Subcutaneous abdominal adipose tissue (tissue), 5 donors: ENCODE results near the gene FXYD3.

Experiments used
- H3K27ac ChIP-seq: one replicate; pipeline ENCODE4 v1.7.0; 2013; ENCODE audit warnings: low read depth, mild to moderate bottlenecking, inconsistent platforms, low read length, moderate library complexity
- H3K27me3 ChIP-seq, 5 donors: one replicate each; pipeline ENCODE4 v1.7.0; 2013; ENCODE audit warnings: low read length in 5 of 5, inconsistent platforms in 1 of 5; ENCODE audit not compliant: control insufficient read depth in 5 of 5, insufficient read depth in 4 of 5
- H3K36me3 ChIP-seq, 5 donors: one replicate each; pipeline ENCODE4 v1.7.0; 2013; ENCODE audit warnings: low read length in 5 of 5; ENCODE audit not compliant: control insufficient read depth in 5 of 5, insufficient read depth in 5 of 5
- H3K4me1 ChIP-seq, 5 donors: one replicate each; pipeline ENCODE4 v1.7.0; 2013; ENCODE audit warnings: low read length in 5 of 5, mild to moderate bottlenecking in 3 of 5, moderate library complexity in 1 of 5; ENCODE audit not compliant: control insufficient read depth in 5 of 5, insufficient read depth in 5 of 5
- H3K4me3 ChIP-seq, 5 donors: one replicate each; pipeline ENCODE4 v1.7.0; 2013; ENCODE audit warnings: low read length in 5 of 5, low read depth in 1 of 5
- H3K9ac ChIP-seq, 5 donors: one replicate each; pipeline ENCODE4 v1.7.0; 2013; ENCODE audit warnings: low read length in 5 of 5, mild to moderate bottlenecking in 4 of 5, moderate library complexity in 3 of 5
- H3K9me3 ChIP-seq, 5 donors: one replicate each; pipeline ENCODE4 v1.7.0; 2013; ENCODE audit warnings: low read length in 5 of 5; ENCODE audit not compliant: control insufficient read depth in 5 of 5
- donor health status: healthy.
- donor health status: healthy.
- donor health status: healthy.
- donor health status: healthy.
- donor health status: healthy.

The FXYD3 gene

GRCh38 chr19:35140207-35140961 lies 24.8 kb downstream of the FXYD3 start:
- peak overlapping the region in 2 of 5 donors; percentile 34 to 42 for H3K9ac ChIP-seq
- H3K27me3 ChIP-seq = peaks cover 0 to 3% (median 0%) of the 10 kb centered on the region in 5 donors
- H3K4me3 ChIP-seq = peak overlapping the region; percentile 17 to 67 (median 55)
- H3K36me3 ChIP-seq = no peaks in the 10 kb centered on the region
- no peaks in the 10 kb centered on the region for H3K9me3 ChIP-seq
- peak overlapping the region; percentile 76 for H3K27ac ChIP-seq
- peaks cover 6 to 60% (median 59%) of the 10 kb centered on the region in 5 donors for H3K4me1 ChIP-seq

- Histone ChIP-seq H3K9me3 (no peaks in the 10 kb centered on the region), H3K9ac (no peak overlapping the region), H3K27ac (peak overlapping the region; percentile 76), H3K27me3 (peaks cover 0 to 3% (median 0%) of the 10 kb centered on the region in 5 donors), H3K4me3 (peak overlapping the region; percentile 17 to 67 (median 55)), H3K4me1 (peaks cover 5 to 55% (median 52%) of the 10 kb centered on the region in 5 donors), H3K36me3 (no peaks in the 10 kb centered on the region)
Observed at GRCh38 chr19:35140962-35141836, 25.6 kb downstream of the FXYD3 start.

GRCh38 chr19:35141837-35142605 lies 26.4 kb downstream of the FXYD3 start:
- Histone ChIP-seq H3K36me3 (no peaks in the 10 kb centered on the region), H3K9me3 (no peaks in the 10 kb centered on the region), H3K27me3 (peaks cover 0 to 3% (median 0%) of the 10 kb centered on the region in 5 donors), H3K9ac (no peak overlapping the region), H3K4me3 (peak overlapping the region in 1 of 5 donors; percentile 22), H3K4me1 (peaks cover 5 to 55% (median 50%) of the 10 kb centered on the region in 5 donors), H3K27ac (no peak overlapping the region)

- Histone ChIP-seq H3K27ac (no peak overlapping the region), H3K4me3 (no peak overlapping the region), H3K9ac (no peak overlapping the region), H3K9me3 (no peaks in the 10 kb centered on the region), H3K27me3 (peaks cover 0 to 3% (median 0%) of the 10 kb centered on the region in 5 donors), H3K4me1 (peaks cover 5 to 50% (median 46%) of the 10 kb centered on the region in 5 donors), H3K36me3 (no peaks in the 10 kb centered on the region)
Observed at GRCh38 chr19:35142606-35143230, 27.1 kb downstream of the FXYD3 start.

- peaks cover 0 to 3% (median 0%) of the 10 kb centered on the region in 5 donors for H3K27me3 ChIP-seq
- peaks cover 5 to 45% (median 41%) of the 10 kb centered on the region in 5 donors for H3K4me1 ChIP-seq
- no peak within 1 kb of the TSS for H3K4me3 ChIP-seq
- H3K27ac ChIP-seq = no peak within 1 kb of the TSS
- no peaks in the 10 kb centered on the region for H3K36me3 ChIP-seq
- H3K9me3 ChIP-seq = no peaks in the 10 kb centered on the region
- no peak within 1 kb of the TSS for H3K9ac ChIP-seq
Observed at GRCh38 chr19:35143231-35143715, 27.6 kb downstream of the FXYD3 start, which contains the start of gene FXYD7. Gene FXYD7 (plus strand): TSS chr19:35143255. CDS start chr19:35143334, 79 bp downstream.

GRCh38 chr19:35143818-35144217 lies 28.2 kb downstream of the FXYD3 start:
- Histone ChIP-seq H3K36me3 (no peaks in the 10 kb centered on the region), H3K9ac (no peak overlapping the region), H3K4me3 (no peak overlapping the region), H3K27me3 (peaks cover 0 to 3% (median 0%) of the 10 kb centered on the region in 5 donors), H3K9me3 (no peaks in the 10 kb centered on the region), H3K4me1 (peaks cover 3 to 40% (median 35%) of the 10 kb centered on the region in 5 donors), H3K27ac (no peak overlapping the region)

- no peaks in the 10 kb centered on the region for H3K9me3 ChIP-seq
- H3K27me3 ChIP-seq = peaks cover 0 to 3% (median 0%) of the 10 kb centered on the region in 5 donors
- H3K4me1 ChIP-seq = peaks cover 0 to 36% (median 31%) of the 10 kb centered on the region in 5 donors
- H3K9ac ChIP-seq = no peak overlapping the region
- no peaks in the 10 kb centered on the region for H3K36me3 ChIP-seq
- no peak overlapping the region for H3K4me3 ChIP-seq
- H3K27ac ChIP-seq = no peak overlapping the region
Observed at GRCh38 chr19:35144259-35144599, 28.6 kb downstream of the FXYD3 start.

GRCh38 chr19:35144600-35145436 lies 29.2 kb downstream of the FXYD3 start:
- Histone ChIP-seq H3K4me3 (no peak overlapping the region), H3K4me1 (peaks cover 0 to 30% (median 25%) of the 10 kb centered on the region in 5 donors), H3K9ac (no peak overlapping the region), H3K9me3 (no peaks in the 10 kb centered on the region), H3K27ac (no peak overlapping the region), H3K36me3 (no peaks in the 10 kb centered on the region), H3K27me3 (peaks cover 0 to 3% (median 0%) of the 10 kb centered on the region in 5 donors)
